Testis (tissue), 2 donors: ENCODE measurements around the gene PTPRE.

ENCODE experiments used
- CTCF ChIP-seq, 3 experiments: fragments of 450-650 bp in 2 of 3; fragments of 200-600 bp in 1 of 3; sonication (generic) in 1 of 3; IDR thresholded peaks; one replicate each; pipeline ENCODE4 v1.5.1; 2016 to 2019; ENCODE audit warnings: antibody characterized with exemption in 3 of 3, mild to moderate bottlenecking in 2 of 3, moderate library complexity in 1 of 3
- POLR2A ChIP-seq: fragments of 450-650 bp; IDR thresholded peaks from one replicate; pipeline ENCODE4 v1.6.1; 2017; ENCODE audit warnings: antibody characterized with exemption, mild to moderate bottlenecking, moderate library complexity

GRCh38 chr10:127984945-127985344 is 78.0 kb downstream of the PTPRE start:
- no peak for TF ChIP-seq CTCF (IDR thresholded peaks at IDR 0.05)
- no peak for TF ChIP-seq POLR2A
